Nephron (organoid): ENCODE results near the gene HDHD3.
A peak's percentile ranks its signal among the peaks of the same experiment; 100 is the strongest.

ENCODE experiments used
- H3K27ac Mint-ChIP-seq, 3 experiments: 2 replicates each; pipeline ENCODE4 v1.8.0; 2020; ENCODE audit warnings: mixed read lengths in 3 of 3, mild to moderate bottlenecking in 2 of 3, moderate library complexity in 1 of 3
- H3K27me3 Mint-ChIP-seq: 2 replicates; pipeline ENCODE4 v1.8.0; 2021; ENCODE audit warnings: low read depth, mild to moderate bottlenecking, moderate library complexity, mixed read lengths
- H3K36me3 Mint-ChIP-seq: 2 replicates; pipeline ENCODE4 v1.8.0; 2020; ENCODE audit warnings: low read depth, mixed read lengths
- H3K4me1 Mint-ChIP-seq: 2 replicates; pipeline ENCODE4 v1.8.0; 2020; ENCODE audit warnings: mixed read lengths
- H3K4me3 Mint-ChIP-seq, 3 experiments: 2 replicates each; pipeline ENCODE4 v1.8.0; 2020; ENCODE audit warnings: mild to moderate bottlenecking in 3 of 3, mixed read lengths in 3 of 3, moderate library complexity in 2 of 3
- H3K9me3 Mint-ChIP-seq: 2 replicates; pipeline ENCODE4 v1.8.0; 2020; ENCODE audit warnings: mixed read lengths
- CTCF ChIP-seq, 3 experiments: fragments of 200-600 bp; sonication (generic); IDR thresholded peaks; one replicate each; pipeline ENCODE4 v1.5.0; 2021; ENCODE audit warnings: antibody characterized with exemption in 3 of 3; ENCODE audit not compliant: unreplicated experiment in 3 of 3

The HDHD3 gene

GRCh38 chr9:113352411-113352810, 24.4 kb downstream of the HDHD3 start:
- Mint-ChIP-seq H3K9me3 (peaks cover 4% of the 10 kb centered on the region), H3K4me3 (no peak overlapping the region), H3K4me1 (peaks cover 6% of the 10 kb centered on the region), H3K27me3 (peaks cover 82% of the 10 kb centered on the region), H3K36me3 (no peaks in the 10 kb centered on the region), H3K27ac (no peak overlapping the region)
- TF ChIP-seq CTCF (IDR thresholded peaks at IDR 0.05; ENCODE audit: unreplicated experiment in 3 of 3) = no peak

DNA sequence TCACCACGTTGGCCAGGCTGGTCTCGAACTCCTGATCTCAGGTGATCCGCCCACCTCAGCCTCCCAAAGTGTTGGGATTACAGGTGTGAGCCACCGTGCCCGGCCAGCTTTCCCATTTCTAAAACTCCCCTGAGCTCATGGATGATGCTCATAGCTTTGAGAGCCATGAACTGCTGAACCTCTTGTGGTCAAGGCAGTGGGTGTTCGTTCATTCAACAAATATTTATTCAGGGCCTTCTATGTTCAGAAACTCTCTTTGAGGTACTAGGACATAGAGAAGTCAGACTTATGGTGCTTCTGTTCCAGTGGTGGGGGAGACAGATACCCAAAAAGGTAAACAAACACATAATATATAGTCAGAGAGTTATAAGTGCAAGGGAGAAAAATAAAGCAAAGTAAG, 24.8 kb downstream of the HDHD3 start:
- Mint-ChIP-seq H3K27me3 (peaks cover 85% of the 10 kb centered on the region), H3K27ac (no peak overlapping the region), H3K9me3 (peaks cover 4% of the 10 kb centered on the region), H3K36me3 (no peaks in the 10 kb centered on the region), H3K4me3 (no peak overlapping the region), H3K4me1 (peaks cover 6% of the 10 kb centered on the region)
- TF ChIP-seq CTCF (IDR thresholded peaks at IDR 0.05; ENCODE audit: unreplicated experiment in 3 of 3) = no peak

DNA sequence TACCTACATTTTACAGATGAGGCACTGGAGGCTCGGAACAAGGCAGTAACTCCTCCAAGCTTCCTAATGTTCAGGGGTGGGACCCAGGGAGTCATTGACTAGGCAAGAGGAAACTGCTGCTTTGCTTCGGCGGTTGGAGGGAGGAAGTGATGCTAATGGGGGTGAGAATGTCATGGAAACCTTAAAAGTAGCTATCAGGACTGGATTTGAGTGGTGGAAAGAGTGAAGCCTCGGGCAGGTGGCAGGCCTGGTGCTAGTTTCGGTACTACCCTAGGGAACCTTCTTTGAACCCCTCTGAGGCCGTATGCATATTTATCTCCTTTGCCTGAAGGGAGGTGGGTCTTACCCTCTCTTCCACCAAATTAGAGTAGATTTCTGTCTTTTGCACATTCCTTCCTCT, 25.8 kb downstream of the HDHD3 start:
- peaks cover 4% of the 10 kb centered on the region for H3K9me3 Mint-ChIP-seq
- peaks cover 6% of the 10 kb centered on the region for H3K4me1 Mint-ChIP-seq
- peak overlapping the region; percentile 26 to 82 (median 77) for H3K4me3 Mint-ChIP-seq
- TF ChIP-seq CTCF (IDR thresholded peaks at IDR 0.05; ENCODE audit: unreplicated experiment in 3 of 3) = no peak
- no peak overlapping the region for H3K27ac Mint-ChIP-seq
- H3K36me3 Mint-ChIP-seq = no peaks in the 10 kb centered on the region
- H3K27me3 Mint-ChIP-seq = peaks cover 85% of the 10 kb centered on the region

- H3K27me3 Mint-ChIP-seq = peaks cover 81% of the 10 kb centered on the region
- no peak for TF ChIP-seq CTCF (IDR thresholded peaks at IDR 0.05; ENCODE audit: unreplicated experiment in 3 of 3)
- H3K4me3 Mint-ChIP-seq = peak overlapping the region; percentile 77 to 82 (median 79)
- H3K27ac Mint-ChIP-seq = peak overlapping the region in 1 of 3 experiments; percentile 33
- no peaks in the 10 kb centered on the region for H3K36me3 Mint-ChIP-seq
- H3K4me1 Mint-ChIP-seq = peaks cover 8% of the 10 kb centered on the region
- peaks cover 4% of the 10 kb centered on the region for H3K9me3 Mint-ChIP-seq
Observed at GRCh38 chr9:113350107-113350661, 26.6 kb downstream of the HDHD3 start.

DNA sequence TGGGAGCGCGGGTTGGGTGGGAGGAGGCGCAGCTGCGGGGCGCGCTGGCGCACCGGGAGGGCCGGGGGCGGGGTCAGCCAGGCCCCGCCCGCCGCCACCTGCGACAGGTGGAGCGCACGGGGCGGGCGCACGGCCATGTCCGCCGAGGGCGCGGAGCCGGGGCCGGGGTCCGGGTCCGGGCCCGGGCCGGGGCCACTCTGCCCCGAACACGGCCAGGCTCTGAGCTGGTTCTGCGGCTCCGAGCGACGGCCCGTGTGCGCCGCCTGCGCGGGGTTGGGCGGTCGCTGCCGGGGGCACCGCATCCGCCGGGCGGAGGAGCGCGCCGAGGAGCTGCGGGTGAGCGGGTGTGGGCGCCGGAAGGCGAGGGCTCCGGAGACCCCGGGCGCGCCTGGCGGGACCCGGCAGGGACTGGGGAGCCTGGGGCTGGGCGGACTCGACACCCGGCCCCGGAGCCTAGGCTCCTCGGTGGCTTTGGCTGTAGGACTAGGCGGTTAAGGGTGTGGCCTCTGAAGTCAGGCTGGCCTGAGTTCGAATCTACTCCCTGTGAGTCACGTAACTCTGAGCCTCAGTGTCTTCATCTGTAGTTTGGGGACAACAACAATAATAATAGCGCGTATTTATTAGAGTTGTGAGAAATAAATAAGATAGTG, 27.2 kb downstream of the HDHD3 start, which contains the start of gene BSPRY:
BSPRY (plus strand) TSS at position 97 of the 650 bp plus-strand sequence; CDS start at position 136, 39 bp downstream.
- TF ChIP-seq CTCF (IDR thresholded peaks at IDR 0.05; ENCODE audit: unreplicated experiment in 3 of 3) = no peak
- no peaks in the 10 kb centered on the region for H3K36me3 Mint-ChIP-seq
- peaks cover 4% of the 10 kb centered on the region for H3K9me3 Mint-ChIP-seq
- H3K27ac Mint-ChIP-seq = peak within 1 kb of the TSS in 1 of 3 experiments; percentile 33
- H3K27me3 Mint-ChIP-seq = peaks cover 82% of the 10 kb centered on the region
- H3K4me3 Mint-ChIP-seq = peak within 1 kb of the TSS; percentile 79 to 82 (median 82)
- peaks cover 12% of the 10 kb centered on the region for H3K4me1 Mint-ChIP-seq

DNA sequence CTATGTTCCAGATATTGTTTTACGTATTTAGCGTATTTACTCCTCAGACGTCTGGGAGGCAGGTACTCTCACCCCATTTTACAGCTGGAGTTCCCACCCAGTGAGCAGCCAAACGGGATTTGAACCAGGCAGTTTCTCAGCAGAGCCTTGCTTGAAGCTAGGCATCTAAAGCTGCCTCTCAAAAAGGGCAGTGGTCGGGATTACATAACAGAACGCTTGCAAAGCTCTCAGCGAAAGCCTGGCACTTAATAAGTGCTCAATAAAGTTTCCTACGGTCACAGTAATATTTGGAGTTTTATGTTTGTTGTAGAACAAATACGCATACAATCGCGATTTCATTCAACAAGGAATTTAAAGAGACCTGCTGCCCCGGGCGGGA, 27.7 kb downstream of the HDHD3 start:
- TF ChIP-seq CTCF (IDR thresholded peaks at IDR 0.05; ENCODE audit: unreplicated experiment in 3 of 3) = no peak

More for the DNA sequence above, 27.7 kb downstream of the HDHD3 start:
- peaks cover 4% of the 10 kb centered on the region for H3K9me3 Mint-ChIP-seq
- H3K27me3 Mint-ChIP-seq = peaks cover 78% of the 10 kb centered on the region
- peak overlapping the region; percentile 73 to 82 (median 79) for H3K4me3 Mint-ChIP-seq
- no peak overlapping the region for H3K27ac Mint-ChIP-seq
- H3K4me1 Mint-ChIP-seq = peaks cover 13% of the 10 kb centered on the region
- no peaks in the 10 kb centered on the region for H3K36me3 Mint-ChIP-seq
